Measurements from ENCODE around the gene BOC. TPM values are rescaled to one million over a fixed set of nuclear protein-coding genes. Genes with fewer than 3 reads are reported as not detected.
A peak's percentile ranks its signal among the peaks of the same experiment; 100 is the strongest.

The BOC gene
- total and polyA plus RNA-seq, 2 donors from 2014 or later, result 6.1 to 22.2 TPM

- Histone ChIP-seq H3K36me3 (ENCODE audit: control insufficient read depth in 2 of 3, insufficient read depth in 3 of 3, low read length in 3 of 3) (no peaks in the 10 kb centered on the region), H3K9ac (ENCODE audit: low read length in 3 of 3) (no peak overlapping the region), H3K4me3 (ENCODE audit: low read length in 3 of 3) (no peak overlapping the region), H3K4me1 (ENCODE audit: control insufficient read depth in 2 of 3, insufficient read depth in 2 of 3, low read depth in 1 of 3, low read length in 3 of 3) (peaks cover 0 to 2% (median 0%) of the 10 kb centered on the region in 3 donors), H3K27me3 (ENCODE audit: control insufficient read depth, insufficient read depth, low read length) (no peaks in the 10 kb centered on the region), H3K27ac (ENCODE audit: low read depth in 2 of 2, low read length in 2 of 2) (peak overlapping the region in 1 of 2 donors; percentile 61), H3K9me3 (ENCODE audit: control insufficient read depth in 2 of 3, insufficient read depth in 1 of 3, low read length in 3 of 3) (no peaks in the 10 kb centered on the region)
- FAIRE-seq, result no peak
- DNase-seq, result no peak
- no peak for TF ChIP-seq CTCF (IDR thresholded peaks at IDR 0.05; ENCODE audit: borderline replicate concordance, extremely low read depth, insufficient read depth)
- intact Hi-C loops (cut with DNase I), result no loop called here
Measured at GRCh38 chr3:113234688-113235260, 23.4 kb downstream of the BOC start.

GRCh38 chr3:113238503-113238902 lies 27.1 kb downstream of the BOC start:
- FAIRE-seq (no peak), DNase-seq (no peak)
- no peak overlapping the region for H3K27ac ChIP-seq (ENCODE audit: low read depth in 2 of 2, low read length in 2 of 2)
- H3K9me3 ChIP-seq (ENCODE audit: control insufficient read depth in 2 of 3, insufficient read depth in 1 of 3, low read length in 3 of 3), result no peaks in the 10 kb centered on the region
- H3K4me3 ChIP-seq (ENCODE audit: low read length in 3 of 3), result no peak overlapping the region
- intact Hi-C loops (cut with DNase I), result no loop called here
- no peak for TF ChIP-seq CTCF (IDR thresholded peaks at IDR 0.05; ENCODE audit: borderline replicate concordance, extremely low read depth, insufficient read depth)
- H3K36me3 ChIP-seq (ENCODE audit: control insufficient read depth in 2 of 3, insufficient read depth in 3 of 3, low read length in 3 of 3), result no peaks in the 10 kb centered on the region
- no peak overlapping the region for H3K9ac ChIP-seq (ENCODE audit: low read length in 3 of 3)
- peaks cover 0 to 5% (median 2%) of the 10 kb centered on the region in 3 donors for H3K4me1 ChIP-seq (ENCODE audit: control insufficient read depth in 2 of 3, insufficient read depth in 2 of 3, low read depth in 1 of 3, low read length in 3 of 3)
- no peaks in the 10 kb centered on the region for H3K27me3 ChIP-seq (ENCODE audit: control insufficient read depth, insufficient read depth, low read length)

- no peak for FAIRE-seq
- intact Hi-C loops (cut with DNase I), result no loop called here
- H3K9me3 ChIP-seq (ENCODE audit: control insufficient read depth in 2 of 3, insufficient read depth in 1 of 3, low read length in 3 of 3), result no peaks in the 10 kb centered on the region
- H3K27ac ChIP-seq (ENCODE audit: low read depth in 2 of 2, low read length in 2 of 2), result no peak overlapping the region
- TF ChIP-seq CTCF (IDR thresholded peaks at IDR 0.05; ENCODE audit: borderline replicate concordance, extremely low read depth, insufficient read depth), result no peak
- no peak overlapping the region for H3K4me3 ChIP-seq (ENCODE audit: low read length in 3 of 3)
- no peak for DNase-seq
- peaks cover 0 to 7% (median 0%) of the 10 kb centered on the region in 3 donors for H3K4me1 ChIP-seq (ENCODE audit: control insufficient read depth in 2 of 3, insufficient read depth in 2 of 3, low read depth in 1 of 3, low read length in 3 of 3)
- H3K9ac ChIP-seq (ENCODE audit: low read length in 3 of 3), result no peak overlapping the region
- no peaks in the 10 kb centered on the region for H3K27me3 ChIP-seq (ENCODE audit: control insufficient read depth, insufficient read depth, low read length)
- no peaks in the 10 kb centered on the region for H3K36me3 ChIP-seq (ENCODE audit: control insufficient read depth in 2 of 3, insufficient read depth in 3 of 3, low read length in 3 of 3)
Measured at GRCh38 chr3:113240841-113241240, 29.5 kb downstream of the BOC start.

Measured in kidney (tissue), 14 donors.